HepG2 (cell line): ENCODE results near the gene CASP7.

Source experiments
- CREB1 ChIP-seq, 2 experiments: fragments of 450-650 bp in 1 of 2; IDR thresholded peaks; 2 replicates each; pipeline ENCODE4 v1.6.1; 2016 to 2017; ENCODE audit warnings: control low read depth in 1 of 2, mild to moderate bottlenecking in 1 of 2, missing compliant biosample characterization in 1 of 2, missing genetic modification characterization in 1 of 2
- CTCF ChIP-seq: sonication (generic); formaldehyde crosslinking; IDR thresholded peaks from 2 replicates; pipeline ENCODE4 v1.5.0; 2020; ENCODE audit warnings: mild to moderate bottlenecking, missing genetic modification reagents, moderate library complexity
- EED ChIP-seq: sonication (generic); formaldehyde crosslinking; IDR thresholded peaks from 2 replicates; pipeline ENCODE4 v1.5.0; 2020; ENCODE audit warnings: mild to moderate bottlenecking, missing genetic modification reagents
- FOXA1 ChIP-seq, 2 experiments: fragments of 450-650 bp in 1 of 2; sonication (generic) in 1 of 2; formaldehyde crosslinking in 1 of 2; IDR thresholded peaks; 2 replicates each; pipeline versions ENCODE4 v1.4.0 to v1.6.1; 2016 to 2020; ENCODE audit warnings: missing genetic modification reagents in 1 of 2
- RERE ChIP-seq: IDR thresholded peaks from 2 replicates; pipeline ENCODE4 v1.6.1; 2016; ENCODE audit warnings: low read depth, missing genetic modification reagents, missing compliant biosample characterization
- SAFB2 ChIP-seq: sonication (generic); formaldehyde crosslinking; IDR thresholded peaks from 2 replicates; pipeline ENCODE4 v1.5.1; 2020; ENCODE audit warnings: missing genetic modification reagents, low read depth, mild to moderate bottlenecking, borderline replicate concordance
- TBX3 ChIP-seq: fragments of 450-650 bp; IDR thresholded peaks from 2 replicates; pipeline ENCODE4 v1.6.1; 2017; ENCODE audit warnings: antibody characterized with exemption, mild to moderate bottlenecking, inconsistent platforms, borderline replicate concordance
- ZNF639 ChIP-seq: conservative IDR thresholded peaks from 2 replicates; pipeline ENCODE4 v1.6.1; 2018; ENCODE audit warnings: missing genetic modification reagents

GRCh38 chr10:113709221-113709838, 29.6 kb downstream of the CASP7 start:
- no peak for TF ChIP-seq CTCF (CRISPR knock-in tag)
- no peak for TF ChIP-seq SAFB2 (CRISPR knock-in tag)
- TF ChIP-seq ZNF639 (CRISPR knock-in tag) = no peak
- no peak for TF ChIP-seq CREB1 (IDR thresholded peaks at IDR 0.05)
- no peak for TF ChIP-seq CREB1 (CRISPR knock-in tag; IDR thresholded peaks at IDR 0.05)
- TF ChIP-seq TBX3 = no peak
- no peak for TF ChIP-seq FOXA1 (IDR thresholded peaks at IDR 0.05)
- no peak for TF ChIP-seq FOXA1 (CRISPR knock-in tag; IDR thresholded peaks at IDR 0.05)
- TF ChIP-seq EED (CRISPR knock-in tag) = no peak
- TF ChIP-seq RERE = no peak
